Activated CD4-positive, CD25-positive, alpha-beta regulatory T cell treated with anti-CD3 and anti-CD28 coated beads, Interleukin-2, amount 50 U/mL, for 16 hours (primary cell): ENCODE measurements around the gene CCNY.
"Not testable (repeated sequence)": the region's sequence is repeated elsewhere in the genome, so short reads cannot be mapped to it uniquely, and the experiment has no call there.

Source experiments
- DNase-seq: peaks from one replicate; pipeline ENCODE4 v3.0.0-alpha.2; 2020; ENCODE audit warnings: low read depth, low spot score

The CCNY gene

DNA sequence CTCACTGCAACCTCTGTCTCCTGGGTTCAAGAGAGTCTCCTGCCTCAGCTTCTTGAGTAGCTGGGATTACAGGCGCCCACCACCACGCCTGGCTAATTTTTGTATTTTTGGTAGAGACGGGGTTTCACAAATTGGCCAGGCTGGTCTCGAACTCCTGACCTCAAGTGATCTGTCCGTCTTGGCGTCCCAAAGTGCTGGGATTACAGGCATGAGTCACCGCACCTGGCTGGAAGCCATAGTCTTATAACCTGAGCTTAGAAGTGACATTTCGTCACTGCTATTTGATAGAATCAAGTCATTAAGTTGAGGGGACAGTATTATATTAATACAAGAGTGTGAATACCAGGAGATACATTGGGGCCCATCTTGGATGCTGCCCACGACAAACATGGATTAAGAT, 17.9 kb downstream of the CCNY start:
- not testable (repeated sequence) for DNase-seq

DNA sequence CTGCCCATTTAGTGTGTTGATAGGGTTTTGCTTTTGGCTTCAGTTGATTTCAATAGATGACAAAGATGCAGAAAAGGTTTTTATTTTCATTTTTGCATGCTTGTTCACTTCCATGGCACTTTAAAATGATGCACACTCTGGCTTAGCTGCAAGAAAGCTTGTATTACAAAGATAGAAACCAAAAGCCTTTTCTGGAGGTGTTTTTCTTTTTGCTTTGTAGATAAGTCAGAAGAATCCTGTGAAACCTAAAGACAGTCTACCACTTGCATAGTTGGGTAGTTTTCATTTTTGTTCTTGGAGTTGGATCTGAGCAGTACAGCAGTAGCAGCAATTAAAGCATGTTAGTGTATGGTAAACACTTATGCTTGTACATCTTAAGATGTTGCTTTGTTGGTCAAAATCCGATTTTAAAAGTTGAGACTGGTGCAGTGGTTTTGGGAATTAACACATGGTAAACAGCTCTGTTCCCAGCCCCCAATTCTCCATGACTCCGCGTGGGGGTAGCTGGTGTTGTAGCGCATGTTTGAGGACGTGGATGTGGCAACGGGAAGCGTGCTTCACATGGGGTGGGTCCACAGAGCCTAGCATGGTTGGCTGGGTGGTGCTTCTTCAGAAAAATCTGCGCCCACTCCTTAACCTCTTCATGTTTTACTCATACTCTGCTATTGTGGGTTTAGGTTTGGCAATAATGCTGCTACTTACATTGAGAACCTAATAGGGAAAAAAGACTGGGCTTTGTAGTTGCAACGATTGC, 19.8 kb downstream of the CCNY start:
- no peak for DNase-seq

DNA sequence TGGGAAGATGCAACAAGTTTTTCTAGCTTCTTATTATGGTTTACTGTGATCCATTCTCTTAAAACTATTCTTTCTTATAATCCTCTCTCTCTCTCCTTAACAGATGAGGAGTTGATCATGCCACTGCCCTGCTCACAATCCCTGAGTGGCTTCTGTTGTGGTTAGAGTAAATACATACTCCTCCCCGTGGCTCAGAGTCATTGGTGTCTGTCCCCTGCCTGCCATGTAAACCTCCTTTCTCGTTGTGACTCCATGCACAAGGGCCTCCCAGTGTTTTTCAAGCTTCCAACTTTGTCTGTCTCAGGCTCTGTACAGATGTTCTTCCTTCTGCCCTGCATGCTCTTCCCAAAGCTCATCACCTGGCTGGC, 20.4 kb downstream of the CCNY start:
- no peak for DNase-seq

DNA sequence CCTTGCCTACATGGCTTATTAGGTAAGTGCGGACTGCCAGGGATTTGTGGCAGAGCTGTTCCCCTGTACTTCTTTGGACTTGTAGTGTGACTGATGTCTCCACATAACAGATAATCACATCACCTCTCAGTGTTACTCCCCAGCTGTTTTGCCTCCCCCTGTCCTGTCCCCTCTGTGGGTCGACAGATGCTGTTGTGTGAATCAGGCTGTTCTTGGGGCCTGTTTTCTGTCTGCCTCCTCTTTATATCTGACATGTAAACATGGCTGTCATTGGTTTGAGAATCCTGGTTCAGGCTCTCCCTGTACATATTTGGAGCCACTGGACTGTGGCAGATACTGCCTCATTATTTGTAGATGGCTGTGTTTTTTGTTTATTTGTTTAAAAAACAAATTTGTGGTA, 22.7 kb downstream of the CCNY start:
- DNase-seq, result no peak

DNA sequence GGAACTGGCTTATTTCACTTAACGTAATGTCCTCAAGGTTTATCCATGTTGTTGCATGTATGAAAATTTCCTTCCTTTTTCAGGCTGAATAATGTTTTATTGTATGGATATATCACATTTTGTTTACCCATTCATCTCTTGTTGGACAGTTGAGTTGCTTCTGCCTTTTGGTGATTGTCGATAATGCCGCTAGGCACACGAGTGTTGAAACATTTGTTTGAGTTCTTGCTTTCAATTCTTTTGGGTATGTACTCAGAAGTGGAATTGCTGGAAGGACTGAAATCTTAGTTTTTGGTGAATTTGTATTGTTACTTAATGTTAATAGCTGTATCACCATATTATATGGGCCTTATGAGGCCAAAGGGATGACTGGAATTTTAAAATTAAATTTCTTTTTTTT, 23.6 kb downstream of the CCNY start:
- DNase-seq, result no peak

DNA sequence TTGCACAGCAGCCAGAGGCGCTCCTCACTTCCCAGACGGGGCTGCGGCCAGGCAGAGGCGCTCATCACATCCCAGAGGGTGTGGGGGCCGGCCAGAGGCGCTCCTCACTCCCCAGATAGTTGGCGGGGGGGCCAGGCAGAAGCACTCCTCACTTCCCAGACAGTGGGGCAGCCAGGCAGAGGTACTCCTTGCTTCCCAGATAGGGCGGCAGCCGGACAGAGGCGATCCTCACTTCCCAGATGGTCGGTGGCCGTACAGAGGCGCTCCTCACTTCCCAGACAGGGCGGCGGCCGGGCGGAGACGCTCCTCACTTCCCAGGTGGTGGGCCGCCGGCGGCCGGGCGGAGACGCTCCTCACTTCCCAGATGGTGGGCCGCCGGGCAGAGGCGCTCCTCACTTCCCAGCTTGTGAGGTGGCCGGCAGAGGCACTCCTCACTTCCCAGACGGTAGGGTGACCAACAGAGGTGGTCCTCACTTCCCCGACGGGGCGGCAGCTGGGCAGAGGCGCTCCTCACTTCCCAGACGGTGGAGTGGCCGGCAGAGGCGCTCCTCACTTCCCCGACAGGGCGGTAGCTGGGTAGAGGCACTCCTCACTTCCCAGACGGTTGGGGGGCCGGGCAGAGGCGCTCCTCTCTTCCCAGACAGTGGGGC, 26.5 kb downstream of the CCNY start:
- DNase-seq, result no peak

DNA sequence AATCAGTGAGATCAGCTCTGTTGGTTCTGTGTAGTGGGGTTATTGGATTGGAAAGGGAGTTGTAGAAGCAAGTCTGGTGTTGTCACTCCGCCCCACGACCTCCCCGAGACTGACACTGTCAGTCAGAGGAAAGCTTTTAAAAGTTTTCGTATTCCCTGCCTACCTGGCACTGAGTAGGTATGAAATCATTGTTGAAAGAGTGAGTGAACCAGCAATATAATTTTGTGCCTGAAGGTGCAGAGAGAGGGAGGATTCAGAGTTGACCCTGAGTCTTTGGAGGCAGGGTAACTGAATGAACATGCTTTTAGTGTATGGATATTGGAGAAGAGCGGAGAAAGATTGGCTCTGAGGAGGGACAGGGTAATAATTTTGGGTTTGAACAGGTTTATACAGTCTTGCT, 27.3 kb downstream of the CCNY start:
- no peak for DNase-seq

DNA sequence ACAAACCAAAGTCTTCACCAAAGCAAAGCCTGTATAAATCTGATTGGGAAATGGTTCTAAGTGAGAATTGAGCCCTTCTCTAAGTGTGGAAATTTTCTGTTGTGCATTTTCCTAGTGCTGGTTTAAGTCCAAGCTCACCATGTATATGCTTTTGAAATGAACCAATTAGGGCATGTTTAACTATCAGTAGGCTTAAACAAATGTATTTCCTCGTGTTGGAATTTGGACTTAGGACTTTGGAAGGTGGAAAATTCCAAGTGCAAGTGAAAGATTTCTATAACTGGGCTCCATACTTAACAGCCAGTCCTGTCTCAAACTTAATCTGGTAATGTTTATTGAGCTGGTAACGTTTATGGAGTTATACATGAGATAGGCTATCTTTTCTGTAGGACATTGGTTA, 28.5 kb downstream of the CCNY start:
- DNase-seq, result no peak

DNA sequence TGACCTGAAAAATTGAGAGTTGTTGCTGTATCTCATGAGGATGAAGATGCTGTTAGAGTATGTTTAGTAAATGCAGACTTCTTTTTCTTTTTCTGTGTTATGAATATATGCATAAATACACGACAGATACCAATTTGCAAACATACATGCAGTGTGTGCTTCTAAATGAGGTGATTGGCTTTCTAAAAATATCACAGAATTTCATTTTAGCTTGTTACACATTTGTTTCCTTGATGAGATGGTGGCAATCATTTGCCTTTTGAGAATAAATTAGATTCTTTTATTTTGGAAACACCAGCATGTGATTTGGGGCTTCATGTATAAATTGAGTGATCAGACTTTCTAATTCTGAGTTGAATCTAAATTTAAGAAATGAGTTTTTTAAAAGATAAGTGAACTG, 29.7 kb downstream of the CCNY start:
- no peak for DNase-seq

DNA sequence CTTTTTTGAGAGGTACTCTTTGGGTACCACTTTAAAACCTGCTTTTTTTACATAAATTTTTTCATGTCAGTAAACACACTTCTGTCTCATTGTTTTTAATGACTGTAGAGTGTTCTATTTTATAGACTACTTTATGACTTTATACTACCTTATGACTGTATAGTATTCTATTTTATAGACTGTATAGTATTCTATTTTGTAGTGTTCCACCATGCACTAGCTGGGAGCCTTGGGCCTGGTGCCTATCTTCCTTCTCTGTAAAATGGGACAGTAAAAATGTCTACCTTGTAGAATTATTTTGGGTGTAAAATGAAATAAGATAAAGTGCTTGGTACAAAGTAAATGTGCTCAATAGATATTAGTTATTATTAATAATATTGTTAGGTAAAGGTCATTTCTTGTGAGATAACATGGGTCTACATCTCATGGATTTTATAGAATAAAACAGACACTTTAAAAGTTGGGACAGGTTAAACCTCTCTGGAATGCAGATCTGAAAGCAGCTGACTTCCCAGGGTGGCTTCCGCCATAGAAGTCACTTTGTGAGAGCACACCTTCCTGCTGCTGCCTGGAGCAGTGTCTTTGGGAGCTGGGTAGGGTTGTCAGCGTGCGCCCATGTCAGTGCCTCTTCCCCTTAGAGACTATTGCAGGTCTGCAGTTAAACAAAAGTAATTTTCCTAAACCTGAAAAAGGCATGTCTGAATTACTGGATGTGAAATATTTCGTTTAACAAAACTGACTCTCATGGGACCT, 31.0 kb downstream of the CCNY start:
- DNase-seq, result no peak

DNA sequence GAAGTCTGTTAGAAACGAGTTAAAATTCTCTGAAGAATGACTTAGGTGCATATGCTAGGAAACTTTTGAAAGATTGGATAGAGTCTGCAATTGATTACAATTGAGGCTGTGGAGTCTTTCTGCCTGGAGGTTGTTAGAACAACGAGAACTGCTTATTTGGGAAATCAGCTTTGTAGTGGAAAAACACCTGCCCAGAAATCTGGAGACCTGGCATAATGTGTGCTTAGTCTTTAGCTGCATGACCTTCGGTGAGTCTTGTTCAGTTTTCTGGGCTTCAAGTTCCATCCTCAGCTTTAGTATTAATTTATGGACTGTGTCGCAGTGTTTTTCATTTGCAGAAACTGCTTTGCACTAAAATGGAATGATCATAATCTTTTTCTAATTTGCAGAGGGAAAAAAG, 31.7 kb downstream of the CCNY start:
- DNase-seq, result no peak

DNA sequence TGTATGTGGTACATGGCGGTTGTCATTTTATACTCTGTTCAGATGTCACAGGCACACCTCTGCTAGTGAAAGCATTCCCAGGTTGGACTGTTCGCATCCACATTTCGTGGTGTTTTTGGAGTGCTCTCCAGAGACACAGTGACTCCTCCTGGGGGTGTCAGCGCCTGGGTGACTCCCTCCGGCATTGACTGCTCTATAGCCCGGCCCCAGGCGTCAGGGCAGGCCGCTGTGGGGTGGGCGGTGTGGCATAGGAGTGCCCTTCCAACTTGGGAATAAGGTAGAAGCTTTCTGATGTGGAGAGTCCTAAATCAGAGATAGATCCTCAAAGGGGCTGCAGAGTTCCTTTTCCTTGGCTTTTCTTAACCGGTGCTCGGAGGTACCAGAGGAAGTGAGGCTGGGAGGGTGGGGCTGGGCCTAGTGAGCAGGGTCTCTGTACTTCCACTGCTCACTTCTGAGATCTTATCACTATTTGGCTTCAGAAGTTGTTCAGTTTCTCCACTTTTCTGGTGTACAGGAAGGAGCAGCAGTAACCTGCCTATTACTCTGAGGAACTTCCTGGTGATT, 32.3 kb downstream of the CCNY start:
- DNase-seq, result no peak

DNA sequence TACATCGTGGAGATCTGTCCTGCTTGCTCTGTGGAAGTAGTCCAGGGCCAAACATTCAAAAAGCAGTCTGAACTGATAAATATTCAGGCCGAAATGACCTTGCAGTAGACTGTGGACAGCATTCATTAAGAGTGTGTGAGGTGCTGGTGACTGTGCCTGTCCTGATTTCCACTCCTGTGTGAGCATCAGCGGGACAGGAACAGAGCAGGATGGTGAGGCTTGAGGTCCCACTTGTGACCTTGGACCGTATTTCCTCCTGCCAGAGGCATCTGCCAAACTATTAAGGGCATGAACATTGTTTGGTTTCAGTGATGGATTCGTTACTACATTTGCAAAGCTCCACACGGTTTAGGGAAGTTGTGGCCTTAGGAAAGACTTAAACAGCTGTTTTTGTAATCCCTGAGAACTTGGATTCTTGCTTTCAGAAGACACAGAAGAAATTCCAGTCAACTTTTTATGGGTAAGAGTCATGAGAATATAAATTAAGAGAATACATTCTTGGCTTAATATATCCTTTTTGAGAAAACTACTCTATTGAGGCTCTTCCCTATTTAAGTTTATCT, 32.8 kb downstream of the CCNY start:
- DNase-seq, result no peak

DNA sequence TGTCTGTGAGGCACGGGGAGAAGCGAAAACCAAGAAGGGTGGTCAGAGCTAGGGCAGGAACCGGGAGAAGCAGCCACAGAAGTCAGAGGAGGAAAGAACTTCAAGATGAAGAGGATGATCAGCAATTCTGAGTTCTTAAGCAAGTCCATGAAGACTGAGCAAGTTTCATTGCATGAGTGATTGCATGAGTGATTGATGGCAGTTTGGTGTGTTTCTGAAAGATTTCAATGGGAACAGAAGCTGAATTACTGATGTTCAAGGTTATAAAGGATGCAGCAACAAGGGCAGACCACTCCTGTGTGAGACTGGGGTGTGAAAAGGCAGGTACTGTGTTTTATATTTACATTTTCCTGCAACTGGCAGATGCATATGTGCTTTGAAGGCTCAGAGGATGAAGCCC, 35.4 kb downstream of the CCNY start:
- no peak for DNase-seq

DNA sequence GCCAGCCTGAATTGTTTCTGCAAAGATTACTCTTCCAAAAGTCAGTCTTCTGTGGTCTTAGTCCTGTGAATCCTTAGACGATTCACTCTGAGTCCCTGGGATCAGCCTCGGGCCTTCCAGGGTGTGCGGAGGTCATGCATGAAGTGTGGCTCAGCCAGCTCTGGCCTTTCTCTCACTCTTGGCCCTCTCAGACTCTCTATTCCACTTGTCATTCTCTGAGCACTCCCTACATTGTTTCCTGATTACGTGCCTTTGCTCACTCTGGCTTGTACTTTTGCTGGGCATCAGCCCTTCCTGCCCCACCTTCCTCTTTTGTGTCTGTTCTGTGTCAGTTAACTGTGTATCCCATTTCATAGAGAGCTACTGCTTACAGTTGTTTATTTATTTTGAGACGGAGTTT, 36.0 kb downstream of the CCNY start:
- DNase-seq, result no peak

DNA sequence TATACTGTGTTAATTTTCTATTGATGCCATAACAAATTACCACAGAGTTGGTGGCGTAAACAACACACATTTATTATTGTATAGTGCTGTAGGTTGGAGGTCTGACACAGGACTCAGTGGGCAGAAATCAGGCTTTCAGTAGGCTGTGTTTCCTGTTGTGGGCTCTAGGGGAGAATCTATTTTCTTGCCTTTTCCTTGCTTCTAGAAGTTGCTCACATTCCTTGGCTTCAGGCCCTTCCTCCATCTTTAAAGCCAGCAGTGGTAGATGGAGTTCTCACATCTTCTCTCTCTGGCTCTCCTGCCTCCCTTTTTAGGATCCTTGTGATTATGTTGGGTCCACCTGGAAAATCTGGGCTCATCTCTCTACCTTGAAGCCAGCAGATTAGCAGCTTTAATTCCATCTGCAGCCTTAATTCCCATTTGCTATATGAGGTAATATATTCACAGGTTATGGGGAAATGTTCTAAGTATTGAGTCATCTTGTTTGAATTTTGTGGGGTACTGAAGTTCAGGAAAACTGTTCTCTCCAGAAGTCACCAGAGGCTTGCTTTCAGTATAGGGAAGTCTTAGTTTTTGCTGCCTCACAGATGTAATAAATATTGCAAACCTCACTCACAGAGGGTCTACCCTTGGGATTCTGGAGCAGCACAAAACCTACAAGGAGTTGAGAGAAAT, 38.9 kb downstream of the CCNY start:
- no peak for DNase-seq

DNA sequence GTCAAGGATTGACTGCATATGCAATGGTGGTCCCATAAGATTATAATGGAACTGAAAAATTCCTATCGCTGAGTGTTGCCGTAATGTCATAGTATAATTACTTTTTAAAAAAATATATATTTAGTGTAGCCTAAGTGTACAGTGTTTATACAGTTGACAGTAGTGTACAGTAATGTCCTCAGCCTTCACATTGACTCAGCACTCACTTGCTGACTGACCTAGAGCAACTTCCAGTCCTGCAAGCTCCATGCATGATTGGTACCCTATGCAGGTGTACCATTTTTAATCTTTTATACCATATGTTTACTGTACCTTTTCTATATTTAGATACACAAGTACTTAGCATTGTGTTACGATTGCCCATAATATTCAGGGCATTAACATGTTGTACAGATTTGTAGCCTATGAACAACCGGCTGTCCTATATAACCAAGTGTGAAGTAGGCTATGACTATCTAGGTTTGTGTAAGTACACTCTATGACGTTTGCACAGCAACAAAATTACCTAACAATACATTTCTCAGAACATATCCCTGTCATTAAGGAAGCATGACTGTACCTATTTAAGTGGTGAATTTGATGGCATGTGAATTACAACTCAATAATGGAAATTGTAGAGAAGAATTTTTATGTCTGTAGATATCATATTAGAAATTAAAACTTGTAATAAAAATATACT, 40.9 kb downstream of the CCNY start:
- DNase-seq, result no peak

DNA sequence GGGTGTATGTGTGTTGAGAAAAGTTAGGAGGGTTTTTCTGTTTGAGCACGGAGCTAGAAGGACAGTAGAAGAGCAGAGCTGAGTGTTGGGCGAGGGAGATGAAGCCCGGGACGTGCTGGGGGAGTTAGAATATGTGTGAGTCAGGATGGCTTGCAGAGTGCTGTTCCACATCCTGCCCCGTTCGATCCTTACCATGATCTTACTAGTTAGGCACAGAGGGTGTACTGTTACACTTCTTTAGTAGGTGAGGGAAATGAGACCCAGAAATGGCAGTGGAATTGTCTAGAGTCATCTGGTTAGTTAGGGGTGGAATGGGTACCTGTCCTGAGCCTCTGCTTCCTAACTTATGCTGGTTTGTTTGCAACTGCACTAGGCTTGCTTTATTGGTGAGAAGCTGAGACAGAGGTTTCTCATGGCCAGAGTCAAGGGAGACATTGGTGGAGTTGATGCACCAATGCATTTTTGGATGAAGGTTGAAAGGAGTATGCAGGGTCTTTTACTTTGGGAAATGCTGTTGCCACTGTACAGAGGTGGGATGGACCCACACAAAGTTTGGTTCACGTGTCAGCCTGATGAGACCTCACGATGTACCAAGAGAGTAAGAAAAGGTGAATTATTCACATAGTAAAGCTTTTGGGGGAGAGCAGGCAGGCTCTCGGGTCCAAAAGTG, 42.4 kb downstream of the CCNY start:
- no peak for DNase-seq

DNA sequence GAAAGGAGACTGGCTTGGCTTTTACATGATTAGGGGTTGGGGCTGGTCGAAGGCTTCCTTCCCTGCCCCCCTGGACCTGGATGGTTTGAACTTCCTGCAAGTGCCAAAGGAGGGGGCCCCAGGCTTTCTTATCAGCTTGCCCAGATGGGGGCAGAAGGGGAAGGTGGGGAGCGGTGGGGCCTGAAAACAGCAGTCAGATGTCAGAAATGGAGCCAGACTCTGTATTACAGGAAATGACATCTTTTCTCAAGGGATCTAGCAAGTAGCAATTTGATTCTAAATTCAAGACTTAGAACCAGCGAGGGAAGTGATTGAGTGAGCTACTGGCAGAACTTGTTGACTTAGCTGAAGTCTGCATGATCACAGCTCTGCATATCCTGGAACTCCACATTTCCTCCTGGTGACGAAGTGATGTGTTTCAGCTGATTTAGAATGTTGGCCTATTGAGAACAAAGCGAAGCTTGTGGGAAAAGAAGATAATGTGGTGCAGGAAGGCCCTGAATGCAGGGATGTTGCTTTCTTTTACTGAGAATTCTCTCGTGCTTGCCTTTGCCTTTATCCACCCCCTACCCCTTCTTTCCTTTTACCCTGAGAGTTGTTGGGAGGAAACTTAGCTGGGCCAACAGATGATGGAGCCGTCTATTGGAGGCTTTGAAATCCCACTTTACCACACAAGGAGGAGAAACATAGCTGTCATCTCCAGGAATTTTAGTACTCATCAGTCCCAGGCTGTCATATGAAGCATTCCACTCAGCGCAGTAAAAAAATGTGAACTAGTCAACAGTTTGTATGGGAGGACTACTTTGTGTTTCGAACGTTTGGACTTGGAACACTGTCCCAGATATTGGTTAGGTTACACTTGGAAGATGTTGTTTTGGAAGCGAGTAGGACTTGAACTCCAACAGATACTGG, 43.2 kb downstream of the CCNY start:
- no peak for DNase-seq

DNA sequence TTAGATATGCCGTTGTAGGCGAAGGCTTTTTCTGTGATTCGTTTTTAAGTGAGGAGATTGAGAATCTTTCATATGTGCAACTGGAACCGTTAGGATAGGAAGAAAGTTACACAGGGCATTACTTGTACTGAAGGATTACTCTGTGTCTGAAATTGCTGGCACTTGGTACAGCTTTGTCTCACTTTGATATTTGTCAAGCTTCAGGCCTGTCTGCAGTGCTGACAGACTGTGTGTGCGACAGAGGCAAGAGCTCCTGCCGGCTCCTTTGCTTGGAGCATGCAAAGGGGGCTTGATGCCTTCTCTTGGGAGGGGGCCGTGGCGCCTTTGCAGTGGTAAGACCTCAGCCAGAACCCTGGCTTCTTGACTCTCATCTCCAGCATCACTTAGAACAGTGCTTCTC, 45.8 kb downstream of the CCNY start:
- DNase-seq, result no peak
